ENCODE results near the gene SMIM20.

SMIM20 gene

DNA sequence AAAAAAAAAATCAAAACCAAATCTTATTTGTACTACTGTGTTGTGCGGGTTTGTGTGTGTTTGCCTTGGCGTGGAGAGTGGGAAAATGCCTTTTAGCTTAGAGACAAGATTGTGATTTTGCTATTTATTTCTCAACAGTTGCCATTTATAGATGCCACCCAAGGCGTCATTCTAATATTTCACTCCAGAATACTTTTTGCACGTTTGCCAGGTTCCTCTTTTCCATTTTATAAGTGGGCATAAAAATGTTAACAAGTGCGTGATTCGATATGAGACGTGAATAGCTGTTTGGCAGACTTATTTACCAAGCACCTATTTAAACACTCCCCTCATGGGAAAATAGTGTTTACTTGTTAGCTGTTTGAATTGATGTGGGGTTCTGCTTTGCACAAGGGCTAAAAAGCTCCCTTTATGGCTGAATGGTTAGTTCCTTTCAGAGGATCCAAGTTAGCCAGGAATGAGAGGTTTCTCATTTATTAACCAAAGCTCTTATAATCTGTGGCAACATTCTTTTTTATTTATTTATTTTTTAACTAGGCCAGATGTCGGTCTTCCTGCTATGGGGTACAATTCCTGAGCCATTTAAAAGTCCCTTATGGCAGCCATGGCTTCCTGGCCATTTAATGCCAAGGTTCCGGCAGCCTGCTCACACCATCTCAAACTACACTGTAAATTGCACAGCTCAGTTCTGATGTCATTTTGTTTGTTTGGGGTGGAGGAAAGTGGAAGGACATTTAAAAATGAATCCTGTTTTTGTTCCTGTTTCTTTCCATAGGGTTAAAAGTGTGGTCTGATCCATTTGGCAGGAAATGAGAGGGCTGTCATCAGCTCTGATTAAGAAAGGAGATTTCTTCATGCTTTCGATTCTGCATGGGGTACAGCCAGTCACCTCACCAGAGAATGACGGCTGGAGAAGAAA lies 14.6 kb downstream of the SMIM20 start:
- DNase-seq = peak; percentile 67

DNA sequence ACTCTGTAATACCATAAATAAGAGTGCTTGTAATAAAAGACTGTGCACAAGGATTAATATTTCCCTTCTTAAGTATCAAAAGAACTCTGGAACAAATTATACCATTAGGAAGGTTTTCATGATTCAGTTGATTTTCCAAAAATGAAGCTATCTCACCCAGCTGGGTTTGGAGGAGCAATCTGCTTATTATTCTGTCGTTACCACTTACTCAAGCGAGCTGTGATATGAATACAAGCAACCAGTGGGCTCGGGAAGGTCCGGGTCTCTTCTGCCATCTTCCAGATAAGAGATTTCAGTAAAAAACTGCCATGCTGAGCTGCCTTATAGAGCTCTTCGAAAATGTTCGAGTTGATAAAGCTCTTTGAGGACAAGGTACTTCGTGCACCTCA lies 15.3 kb downstream of the SMIM20 start:
- peak; percentile 5 for DNase-seq

DNA sequence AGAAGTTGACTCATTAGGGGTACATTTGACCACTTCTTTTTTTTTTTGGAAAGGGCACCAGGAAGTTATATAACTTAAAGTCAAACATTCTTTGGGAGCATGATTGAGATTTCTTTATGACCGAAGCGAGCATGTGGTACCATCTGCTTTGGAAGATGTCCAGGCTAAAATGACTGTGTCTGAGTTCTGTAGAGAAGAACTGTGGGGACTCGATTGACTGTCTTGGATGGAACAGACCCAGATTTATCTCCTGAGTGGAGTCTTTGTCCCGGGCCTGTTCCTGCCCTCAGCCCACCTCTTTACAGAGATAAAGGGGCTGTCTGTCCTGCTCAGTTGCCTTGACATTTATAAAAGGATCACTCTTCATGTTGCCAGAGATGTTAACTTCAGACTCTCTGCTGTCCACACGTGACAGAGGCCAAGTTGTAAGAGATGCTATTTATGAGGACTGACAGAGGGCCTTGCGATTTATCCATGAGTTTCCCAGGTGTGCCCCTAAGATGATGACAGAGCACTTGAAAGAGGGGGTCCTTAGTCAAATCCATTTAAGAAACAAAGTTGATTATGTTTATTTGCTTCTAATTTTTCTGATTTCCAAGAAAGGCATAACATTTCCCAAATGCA lies 16.8 kb downstream of the SMIM20 start:
- DNase-seq = no peak

DNA sequence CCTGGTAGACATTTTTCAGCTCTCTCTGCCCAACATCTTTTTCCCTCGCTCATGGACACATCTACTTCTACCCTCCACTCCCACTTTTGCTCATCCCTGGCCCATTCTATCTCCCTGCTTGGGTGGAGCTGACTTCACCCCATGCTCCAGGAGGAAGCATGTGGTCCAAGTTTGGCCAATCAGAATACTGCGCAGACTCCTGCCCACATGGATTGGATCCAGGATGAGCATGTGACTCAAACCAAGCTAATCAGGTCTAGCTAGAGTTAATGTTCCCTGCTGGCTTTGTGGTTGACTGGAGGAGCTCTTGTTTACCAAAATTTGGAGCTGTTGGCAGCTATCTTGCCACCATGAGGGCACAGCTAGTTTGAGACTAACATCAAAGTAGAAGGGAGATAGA lies 22.7 kb downstream of the SMIM20 start:
- no peak for DNase-seq

DNA sequence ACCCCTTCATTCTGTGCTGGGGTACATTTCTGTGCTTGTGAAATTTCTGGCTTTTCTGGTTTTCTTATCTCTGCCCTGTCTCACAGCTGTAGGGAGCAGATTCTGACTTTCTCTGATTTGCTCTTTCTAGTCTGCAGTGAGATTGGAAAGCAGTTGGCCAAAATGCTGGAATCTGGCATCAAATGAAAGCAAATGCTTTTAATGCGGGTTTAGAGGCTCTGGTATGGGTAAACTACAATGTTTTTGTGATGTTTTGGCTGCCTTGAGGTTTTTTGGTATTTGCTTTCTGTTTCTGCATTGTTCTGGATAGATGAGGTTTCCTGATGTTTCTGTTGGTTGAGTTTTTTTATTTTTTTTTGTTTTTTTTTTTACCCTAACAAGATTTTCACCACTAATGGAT lies 23.8 kb downstream of the SMIM20 start:
- no peak for DNase-seq

DNA sequence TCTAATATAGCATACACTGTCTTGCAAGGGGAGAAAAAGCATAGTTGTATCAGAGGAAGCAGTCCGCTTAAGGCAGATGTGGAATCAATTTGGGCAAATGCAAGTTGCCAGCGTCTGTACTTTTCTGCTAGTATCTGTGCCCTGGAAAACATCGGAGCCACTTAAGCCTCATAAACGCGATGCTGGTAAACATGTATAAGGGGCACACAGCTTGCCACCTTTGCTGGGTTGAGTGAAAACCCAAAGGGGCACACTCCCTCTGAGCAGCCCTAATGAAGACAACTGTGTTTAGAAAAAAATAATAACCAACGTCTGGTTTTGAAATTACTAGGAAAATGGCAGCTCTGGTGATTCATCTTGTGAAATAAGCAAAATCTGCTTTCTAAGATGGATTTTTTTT lies 24.3 kb downstream of the SMIM20 start:
- DNase-seq = no peak

DNA sequence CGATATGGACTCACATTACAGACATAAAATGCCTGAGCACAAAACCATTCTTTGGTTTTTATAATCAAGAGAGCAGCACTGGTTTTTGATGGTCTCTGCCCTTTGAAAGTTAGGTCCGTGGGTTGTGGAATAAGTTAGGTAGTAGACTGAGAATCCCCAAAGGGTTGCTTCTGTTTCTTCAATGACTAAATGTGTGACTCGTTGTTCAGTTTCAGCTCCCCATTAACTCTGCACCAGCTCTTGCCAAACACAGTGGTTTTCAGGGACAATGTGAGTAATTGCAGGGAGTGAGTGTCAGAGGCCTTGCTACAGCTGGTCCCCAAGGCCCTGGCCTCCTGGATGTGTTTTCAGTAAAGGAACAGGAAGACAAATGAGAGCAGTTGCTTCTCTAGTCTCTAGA lies 24.8 kb downstream of the SMIM20 start:
- DNase-seq = no peak

DNA sequence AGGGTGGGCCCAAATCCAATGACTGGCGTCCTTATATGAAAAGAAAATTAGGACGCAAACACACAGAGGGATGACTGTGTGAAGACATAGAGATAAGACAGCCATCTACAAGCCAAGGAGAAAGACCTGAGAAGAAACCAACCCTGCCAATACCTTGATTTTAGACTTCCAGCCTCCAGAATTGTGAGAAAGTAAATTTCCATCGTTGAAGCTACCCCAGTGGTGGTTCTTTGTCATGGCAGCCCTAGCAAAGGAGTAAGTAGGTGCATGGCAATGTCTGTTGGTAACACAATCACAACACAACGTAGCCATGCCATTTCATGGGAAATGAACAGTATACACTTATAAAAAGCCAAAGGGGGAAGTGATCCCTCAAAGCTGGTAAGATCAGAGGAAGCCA lies 25.3 kb downstream of the SMIM20 start:
- no peak for DNase-seq

DNA sequence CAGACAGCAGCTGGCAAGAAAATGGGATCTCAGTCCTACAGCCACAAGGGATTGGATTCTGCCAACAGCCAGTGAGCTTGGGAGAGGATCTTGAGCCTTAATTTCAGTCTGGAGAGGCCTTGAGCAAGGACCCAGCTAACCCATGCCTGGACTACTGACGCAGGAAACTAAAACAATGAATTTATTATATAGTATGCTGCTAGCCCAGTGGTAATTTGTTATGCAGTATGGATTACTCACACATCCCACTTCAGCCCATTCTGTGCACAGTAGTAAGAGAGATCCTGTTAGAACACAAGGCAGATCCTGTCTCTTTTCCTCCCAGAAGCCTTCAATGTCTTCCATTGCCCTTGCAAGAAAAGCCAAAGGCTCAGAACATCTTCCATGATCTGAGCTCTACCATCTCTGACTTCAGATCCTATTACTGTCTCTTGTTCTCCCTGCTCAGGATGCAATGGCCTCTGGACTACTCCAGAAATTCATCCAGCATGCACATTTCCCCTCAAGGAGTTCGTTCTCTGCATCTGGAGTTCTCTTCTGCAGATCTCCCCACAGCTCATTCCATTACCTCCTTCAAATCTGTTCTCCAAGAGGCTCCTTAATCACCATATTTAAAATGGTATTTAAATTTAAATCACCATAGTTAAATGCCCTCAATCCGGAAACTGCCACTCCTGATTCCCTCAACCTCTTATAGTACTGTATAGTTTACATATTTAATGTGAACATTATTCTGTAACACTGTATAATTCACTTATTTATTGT lies 27.6 kb downstream of the SMIM20 start:
- DNase-seq = no peak

DNA sequence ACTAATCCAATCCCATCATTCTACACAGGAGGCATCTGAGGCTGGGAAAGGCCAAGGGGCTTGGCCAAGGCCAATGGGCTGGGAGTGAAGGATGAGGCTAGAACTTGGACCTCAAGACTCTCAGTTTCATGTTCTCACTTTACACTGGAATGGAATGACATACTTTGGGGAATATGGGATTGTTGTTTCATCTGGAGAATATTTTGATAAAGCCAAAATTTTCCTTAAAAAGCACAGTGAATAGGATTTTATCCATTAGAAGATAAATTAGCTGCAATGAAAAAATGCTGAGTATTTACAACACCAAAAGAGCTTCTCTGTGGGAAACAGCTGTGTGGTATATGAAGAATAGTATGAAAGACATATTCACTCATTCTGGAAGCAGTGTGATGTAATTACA lies 29.3 kb downstream of the SMIM20 start:
- no peak for DNase-seq

DNA sequence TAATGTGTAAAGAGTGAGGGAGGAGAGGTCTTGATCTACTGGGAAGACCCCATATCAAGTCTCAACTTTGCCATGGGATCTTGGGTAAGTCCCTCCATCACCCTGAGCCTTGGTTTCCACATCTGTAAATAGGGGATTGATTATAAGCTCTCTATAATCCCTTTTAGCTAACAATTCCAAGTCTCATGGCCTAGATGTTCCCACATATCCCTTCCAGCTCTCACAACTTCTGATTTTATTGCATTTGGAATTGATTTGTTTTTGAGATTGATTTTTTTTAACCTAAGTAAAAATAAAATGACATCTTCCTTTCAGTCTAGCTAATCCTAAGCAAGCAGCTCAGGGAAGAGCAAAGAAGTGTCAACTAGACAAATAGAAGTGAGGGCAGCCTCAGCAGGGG lies 29.8 kb downstream of the SMIM20 start:
- no peak for DNase-seq

DNA sequence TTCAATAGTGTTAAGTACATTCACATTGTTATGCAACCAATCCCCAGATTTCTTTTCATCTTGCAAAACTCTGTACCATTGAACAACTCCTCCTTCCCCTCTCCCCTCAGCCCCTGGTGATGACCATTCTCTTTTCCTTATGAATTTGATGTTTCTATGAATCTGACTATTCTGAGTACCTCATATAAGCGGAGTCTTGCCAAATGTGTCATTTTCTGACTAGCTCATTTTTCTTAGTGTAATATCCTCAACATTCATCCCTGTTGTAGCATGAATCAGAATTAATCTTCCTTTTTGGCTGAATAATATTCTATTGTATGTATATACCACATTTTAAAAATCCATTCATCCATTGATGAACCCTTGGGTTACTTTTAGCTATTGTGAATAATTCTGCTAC lies 34.0 kb downstream of the SMIM20 start:
- no peak for DNase-seq

DNA sequence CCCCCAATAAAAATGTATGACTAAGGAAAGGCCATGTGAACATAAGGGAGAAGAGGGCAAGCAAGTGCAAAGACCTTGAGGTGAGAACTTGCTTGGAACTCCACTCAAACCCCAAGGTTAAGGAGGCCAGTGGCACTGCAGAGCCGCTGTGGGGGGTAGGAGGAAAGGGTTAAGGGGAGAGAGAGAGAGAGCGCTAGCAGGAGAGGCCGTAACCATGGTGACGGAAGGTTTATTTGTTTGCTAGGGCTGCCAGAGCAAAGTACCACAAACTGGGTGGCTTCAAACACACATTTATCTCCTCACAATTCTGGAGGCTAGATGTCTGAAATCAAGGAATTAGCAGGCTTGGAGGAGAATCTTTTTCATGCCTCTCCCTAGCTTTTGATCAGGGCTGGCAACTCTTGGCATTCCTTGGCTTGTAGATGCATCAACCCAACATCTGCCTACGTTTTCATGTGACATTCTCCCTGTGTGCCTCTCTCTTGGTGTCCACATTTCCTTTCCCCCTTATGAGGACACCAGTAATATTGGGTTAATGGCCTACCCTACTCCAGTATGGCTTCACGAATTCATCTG lies 35.2 kb downstream of the SMIM20 start:
- peak; percentile 52 for DNase-seq

DNA sequence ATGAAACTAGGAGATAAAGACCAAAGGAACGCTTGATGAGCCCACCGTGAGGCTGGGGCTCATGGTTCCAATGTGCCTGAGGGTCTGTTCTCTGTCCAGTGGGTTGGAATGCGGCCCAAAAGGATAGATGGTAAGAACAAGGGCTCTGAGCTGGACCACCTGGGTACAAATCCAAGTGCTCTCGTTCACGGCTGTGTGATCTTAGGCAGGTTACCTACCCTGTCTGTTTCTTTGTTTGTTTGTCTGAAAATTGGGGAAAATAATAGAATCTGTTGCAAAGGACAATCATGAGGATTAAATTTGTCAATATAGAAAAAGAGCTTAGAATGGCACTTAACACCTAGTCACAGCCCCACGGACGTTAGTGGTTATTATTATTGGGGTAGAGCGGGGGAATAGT lies 36.0 kb downstream of the SMIM20 start:
- no peak for DNase-seq

DNA sequence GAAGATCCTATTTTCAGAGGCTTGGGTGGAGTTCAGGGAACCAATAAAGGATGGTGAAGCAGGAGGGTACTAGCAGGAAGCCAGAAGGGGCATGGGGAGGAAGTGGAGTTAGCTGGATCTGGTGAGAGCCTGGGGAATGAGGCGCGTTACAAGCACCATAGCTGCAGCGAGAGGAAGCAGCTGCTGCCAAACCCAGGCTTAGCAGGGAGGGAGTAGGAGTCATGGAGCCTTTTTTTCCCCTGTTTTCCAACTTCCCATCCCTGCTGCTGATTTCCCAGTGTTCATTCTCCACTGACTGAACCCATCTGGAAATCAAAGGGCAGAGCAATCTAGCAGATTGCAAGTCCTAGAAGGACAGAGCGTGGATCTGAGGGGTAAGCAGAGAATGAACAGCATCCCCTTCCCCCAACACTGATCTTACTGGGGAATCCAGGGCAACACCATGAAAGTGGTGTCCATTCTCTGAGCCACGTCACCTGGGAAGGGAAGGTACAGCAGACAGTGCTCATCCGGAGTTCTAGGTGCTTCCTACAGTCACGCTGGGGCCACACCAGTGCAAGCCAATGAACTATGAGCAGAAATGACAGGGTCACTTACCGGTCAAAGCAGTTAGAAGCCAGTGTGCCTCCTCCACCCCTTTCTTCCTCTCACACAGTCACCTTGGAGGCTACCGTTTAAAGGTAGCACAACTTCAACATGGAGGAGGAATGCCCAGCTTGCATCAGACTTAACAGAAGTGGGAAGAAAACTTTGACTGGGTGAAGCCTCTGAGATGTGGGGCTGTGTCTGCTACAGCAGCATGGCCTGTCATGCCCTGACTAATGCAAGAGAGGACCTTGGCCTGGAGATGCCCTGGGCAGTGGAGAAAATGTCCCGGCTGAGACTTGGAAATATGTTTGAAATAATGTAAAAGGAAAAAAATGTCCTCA lies 36.7 kb downstream of the SMIM20 start:
- no peak for DNase-seq

DNA sequence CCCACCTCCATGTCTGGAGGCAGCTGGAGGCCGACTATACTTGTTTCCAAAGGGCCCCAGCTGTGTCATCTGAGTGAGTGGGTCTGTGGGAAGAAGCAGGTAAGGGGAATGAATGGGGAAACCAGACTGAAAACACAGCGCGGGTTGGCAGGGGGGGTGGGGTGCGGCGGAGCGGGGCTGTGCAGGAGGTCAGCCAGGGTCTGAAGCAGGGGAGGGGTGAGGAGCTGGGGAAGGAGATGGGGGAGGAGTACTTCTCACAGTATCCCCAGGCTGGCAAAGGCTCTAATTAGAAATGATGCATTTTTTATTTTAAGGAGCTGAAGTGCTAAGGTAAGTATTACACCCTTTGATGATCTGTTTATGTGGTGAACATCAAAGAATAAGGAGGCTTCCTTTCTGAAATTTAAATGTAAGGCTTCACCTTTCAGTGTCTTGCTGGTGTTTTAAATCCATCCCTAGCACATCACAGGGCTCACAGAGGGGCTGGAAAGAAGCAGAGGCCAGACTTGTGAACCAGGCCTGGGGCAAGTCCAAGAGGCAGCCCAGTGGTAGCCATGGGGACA lies 37.5 kb downstream of the SMIM20 start:
- no peak for DNase-seq

DNA sequence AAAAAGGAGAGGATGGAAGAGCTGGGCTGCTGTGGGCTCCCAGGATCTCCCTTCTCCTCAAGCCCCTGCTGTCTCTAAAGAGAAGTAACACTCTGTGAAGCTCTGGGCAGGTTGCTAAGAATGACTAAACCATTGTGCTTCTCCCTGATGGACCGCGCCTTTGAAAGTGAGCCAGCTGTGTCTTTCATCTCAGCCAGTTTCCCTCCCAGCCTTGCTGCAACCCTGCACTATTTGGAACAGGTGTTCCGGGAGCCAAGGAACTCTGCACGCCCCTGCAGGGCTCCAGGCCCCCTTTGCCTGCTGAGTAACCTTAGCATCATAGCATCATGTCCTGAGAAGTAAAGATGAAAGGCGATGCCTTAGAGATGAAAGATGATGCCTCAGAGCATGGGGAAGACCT lies 39.7 kb downstream of the SMIM20 start:
- no peak for DNase-seq

DNA sequence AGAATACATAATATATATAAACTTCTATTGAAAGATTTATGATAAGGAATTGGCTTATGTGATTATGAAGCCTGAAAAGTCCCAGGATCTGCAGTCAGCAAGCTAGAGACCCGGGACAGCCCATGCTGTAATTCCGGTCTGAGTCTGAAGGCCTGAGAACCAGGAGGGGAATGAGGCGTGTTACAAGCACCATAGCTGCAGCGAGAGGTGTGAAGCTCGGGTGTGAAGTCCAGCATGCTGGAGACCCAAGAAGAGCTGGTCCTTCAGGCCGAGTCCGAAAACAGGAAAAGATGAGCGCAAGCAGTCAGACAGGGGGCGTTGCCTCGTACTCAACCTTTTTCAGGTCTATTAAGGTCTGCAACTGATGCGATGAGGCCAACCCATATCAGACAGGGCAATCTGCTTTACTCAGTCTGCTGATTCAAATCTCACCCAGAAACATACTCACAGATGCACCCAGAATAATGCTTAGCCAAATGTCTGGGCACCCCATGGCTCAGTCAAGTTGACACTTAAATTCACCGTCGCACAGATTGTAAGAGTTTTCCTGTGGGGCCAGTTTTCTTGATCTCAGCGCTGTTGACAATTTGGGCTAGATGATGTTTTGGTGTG lies 40.4 kb downstream of the SMIM20 start:
- DNase-seq = no peak

DNA sequence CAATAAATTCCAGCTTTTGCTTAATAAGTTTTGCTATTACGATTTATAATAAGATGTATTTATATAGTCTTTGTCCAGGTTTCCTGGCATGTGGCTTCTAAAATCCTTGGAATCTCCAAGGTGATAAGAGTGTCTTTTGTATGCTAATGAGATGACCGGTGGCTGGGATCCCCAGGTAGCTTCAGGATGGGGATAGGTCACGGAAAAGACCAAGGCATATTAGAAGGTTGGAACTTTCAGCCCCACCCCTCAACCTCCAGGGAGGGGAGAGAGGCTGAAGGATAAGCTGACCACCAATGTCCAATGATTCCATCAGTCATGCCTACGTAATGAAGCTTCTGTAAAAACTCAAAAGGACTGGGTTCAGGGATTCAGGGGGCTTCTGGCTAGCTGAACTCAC lies 41.7 kb downstream of the SMIM20 start:
- DNase-seq = no peak

DNA sequence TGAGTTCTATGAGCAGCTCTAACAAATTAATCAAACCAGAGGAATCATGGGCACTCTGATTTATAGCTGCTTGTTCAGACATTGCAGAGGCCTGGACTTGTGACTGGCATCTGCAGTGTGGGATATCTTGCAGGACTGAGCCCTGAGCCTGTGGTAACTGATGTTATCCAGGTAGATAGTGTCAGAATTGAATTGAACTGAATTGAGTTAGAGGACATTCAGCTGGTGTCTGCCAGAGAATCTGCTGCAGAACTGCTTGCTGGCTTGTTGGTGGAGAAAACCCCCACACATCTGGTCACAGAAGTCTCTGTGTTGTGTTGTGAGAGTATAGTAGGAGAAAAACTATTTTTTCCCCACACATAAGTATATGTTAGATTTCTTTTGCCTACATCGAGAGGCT lies 42.2 kb downstream of the SMIM20 start:
- DNase-seq = no peak

DNA sequence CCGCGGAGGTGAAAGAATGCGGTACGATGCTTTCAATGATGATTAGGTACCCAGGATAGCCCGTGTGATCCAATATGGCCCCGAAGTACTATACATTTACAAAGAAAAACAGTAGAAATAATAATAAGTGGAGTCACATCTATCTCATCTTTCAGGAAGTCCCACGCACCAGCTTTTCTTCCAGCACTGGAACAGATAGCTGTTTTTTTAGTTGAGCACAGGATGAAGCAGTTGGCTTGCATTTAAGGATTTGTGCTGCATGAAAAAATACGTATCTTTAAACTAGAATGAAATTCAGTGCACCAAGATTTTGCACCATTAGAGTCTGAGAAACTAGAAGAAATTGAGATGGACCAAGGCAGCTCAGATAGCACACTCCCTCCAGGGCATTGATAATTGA lies 44.1 kb downstream of the SMIM20 start:
- no peak for DNase-seq

DNA sequence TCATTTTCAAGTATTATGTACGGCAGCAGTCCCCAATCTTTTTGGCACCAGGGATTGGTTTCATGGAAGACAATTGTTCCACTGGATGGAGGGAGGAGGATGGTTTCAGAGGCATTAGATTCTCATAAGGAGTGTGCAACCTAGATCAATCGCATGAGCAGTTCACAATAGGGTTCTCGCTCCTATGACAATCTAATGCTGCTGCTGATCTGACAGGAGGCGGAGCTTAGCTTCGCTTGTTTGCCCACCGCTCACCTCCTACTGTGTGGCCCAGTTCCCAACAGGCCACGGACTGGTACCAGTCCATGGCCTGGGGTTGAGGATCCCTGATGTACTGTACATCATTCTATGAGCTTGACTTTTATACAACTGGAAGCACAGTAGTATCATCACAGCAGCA lies 48.4 kb downstream of the SMIM20 start:
- DNase-seq = no peak

Measured in NCI-H748 treated with DMSO at 0.1 percent for 48 hours (cell line).